ENCODE results near the gene CUEDC1. TPM values are rescaled to one million over a fixed set of nuclear protein-coding genes. Genes with fewer than 3 reads are reported as not detected.
"Not testable (repeated sequence)": the region's sequence is repeated elsewhere in the genome, so short reads cannot be mapped to it uniquely, and the experiment has no call there.

Gene CUEDC1
- total RNA-seq, 4 donors from 2014 or later: 10.2 to 45.4 (median 19.2) TPM

- no peaks in the 10 kb centered on the region for H3K9me3 ChIP-seq
- H3K27ac ChIP-seq: no peak overlapping the region
- no peak for DNase-seq
- no peaks in the 10 kb centered on the region for H3K4me1 ChIP-seq
- no peak overlapping the region for H3K4me3 ChIP-seq
- no peaks in the 10 kb centered on the region for H3K36me3 ChIP-seq
- no peaks in the 10 kb centered on the region for H3K27me3 ChIP-seq
- TF ChIP-seq CTCF (IDR thresholded peaks at IDR 0.05) (no peak), POLR2A (IDR thresholded peaks at IDR 0.05) (no peak)
Observed at GRCh38 chr17:57965521-57966160, 10.4 kb upstream of the CUEDC1 start.

GRCh38 chr17:57963149-57963511 is 7.9 kb upstream of the CUEDC1 start:
- DNase-seq: no peak
- Histone ChIP-seq H3K4me1 (no peaks in the 10 kb centered on the region), H3K27ac (no peak overlapping the region), H3K27me3 (no peaks in the 10 kb centered on the region), H3K4me3 (no peak overlapping the region), H3K36me3 (no peaks in the 10 kb centered on the region), H3K9me3 (no peaks in the 10 kb centered on the region)
- TF ChIP-seq CTCF (IDR thresholded peaks at IDR 0.05) (no peak), POLR2A (IDR thresholded peaks at IDR 0.05) (no peak)

GRCh38 chr17:57962279-57963148 is 7.3 kb upstream of the CUEDC1 start:
- Histone ChIP-seq H3K27me3 (no peaks in the 10 kb centered on the region), H3K4me3 (no peak overlapping the region), H3K4me1 (no peaks in the 10 kb centered on the region), H3K36me3 (no peaks in the 10 kb centered on the region), H3K9me3 (no peaks in the 10 kb centered on the region), H3K27ac (no peak overlapping the region)
- TF ChIP-seq CTCF (IDR thresholded peaks at IDR 0.05) (no peak), POLR2A (IDR thresholded peaks at IDR 0.05) (no peak)
- no peak for DNase-seq

- Histone ChIP-seq H3K9me3 (no peaks in the 10 kb centered on the region), H3K4me3 (no peak overlapping the region), H3K36me3 (no peaks in the 10 kb centered on the region), H3K27ac (no peak overlapping the region), H3K27me3 (no peaks in the 10 kb centered on the region), H3K4me1 (peaks cover 0 to 17% (median 14%) of the 10 kb centered on the region in 4 donors)
- TF ChIP-seq CTCF (IDR thresholded peaks at IDR 0.05): no peak
- DNase-seq: peak in 2 of 3 donors; percentile 6 to 33
Observed at GRCh38 chr17:57959929-57960328, 4.7 kb upstream of the CUEDC1 start.

GRCh38 chr17:57958391-57958790 is 3.2 kb upstream of the CUEDC1 start:
- not testable (repeated sequence) for H3K27me3 ChIP-seq, H3K36me3 ChIP-seq, H3K9me3 ChIP-seq, H3K4me3 ChIP-seq, H3K27ac ChIP-seq
- H3K4me1 ChIP-seq: peaks cover 0 to 31% (median 19%) of the 10 kb centered on the region in 4 donors
- peak in 2 of 3 donors; percentile 12 to 35 for DNase-seq

- TF ChIP-seq CTCF (IDR thresholded peaks at IDR 0.05): no peak
- TF ChIP-seq POLR2A (IDR thresholded peaks at IDR 0.05): no peak
- Histone ChIP-seq H3K4me3 (no peak overlapping the region), H3K27ac (no peak overlapping the region), H3K27me3 (no peaks in the 10 kb centered on the region), H3K36me3 (no peaks in the 10 kb centered on the region), H3K9me3 (no peaks in the 10 kb centered on the region), H3K4me1 (peaks cover 0 to 36% (median 19%) of the 10 kb centered on the region in 4 donors)
- peak in 2 of 3 donors; percentile 2 to 19 for DNase-seq
Observed at GRCh38 chr17:57957886-57958285, 2.7 kb upstream of the CUEDC1 start.
